Measurements from ENCODE around the gene TNNT1.

TNNT1 gene

GRCh38 chr19:55146078-55146704 is 2.8 kb downstream of the TNNT1 start (continued):
- 0 out of 2 replicates have a peak, but pooled peaks have one; percentile 27 for TF ChIP-seq ZSCAN18 (tag by site-specific recombination; IDR thresholded peaks at IDR 0.05)
- TF ChIP-seq ZNF677 (tag by site-specific recombination; IDR thresholded peaks at IDR 0.05) = no peak
- TF ChIP-seq HOXA7 (CRISPR knock-in tag; IDR thresholded peaks at IDR 0.05; ENCODE audit: borderline replicate concordance) = no peak
- TF ChIP-seq ZNF561 (tag by site-specific recombination; IDR thresholded peaks at IDR 0.05; ENCODE audit: borderline replicate concordance) = 0 out of 2 replicates have a peak, but pooled peaks have one; percentile 15
- TF ChIP-seq ZNF555 (tag by site-specific recombination; conservative IDR thresholded peaks at IDR 0.05) = no peak
- no peak for TF ChIP-seq ZNF239 (tag by site-specific recombination; IDR thresholded peaks at IDR 0.05)
- TF ChIP-seq SP7 (tag by site-specific recombination; IDR thresholded peaks at IDR 0.05) = peak; percentile 23; the same call in 1 of the 2 replicates
- TF ChIP-seq MYNN (tag by site-specific recombination; IDR thresholded peaks at IDR 0.05; ENCODE audit: borderline replicate concordance) = no peak
- no peak for TF ChIP-seq ZNF830 (tag by site-specific recombination; IDR thresholded peaks at IDR 0.05; ENCODE audit: low read depth)
- peak; percentile 6; the same call in 1 of the 2 replicates for TF ChIP-seq GLIS1 (tag by site-specific recombination; IDR thresholded peaks at IDR 0.05)
- peak; percentile 83; the same call in 1 of the 2 replicates for TF ChIP-seq ZBTB7A (tag by site-specific recombination; IDR thresholded peaks at IDR 0.05; ENCODE audit: low read depth)
- no peak for TF ChIP-seq ZFHX2 (tag by site-specific recombination; conservative IDR thresholded peaks at IDR 0.05)
- peak; percentile 28; the same call in 1 of the 2 replicates for TF ChIP-seq ZNF391 (tag by site-specific recombination; IDR thresholded peaks at IDR 0.05; ENCODE audit: borderline replicate concordance, low read depth)
- TF ChIP-seq ZNF571 (tag by site-specific recombination; IDR thresholded peaks at IDR 0.05) = no peak
- TF ChIP-seq ZBTB26 (tag by site-specific recombination; optimal IDR thresholded peaks at IDR 0.05) = peak; percentile 17
- TF ChIP-seq KLF7 (tag by site-specific recombination; IDR thresholded peaks at IDR 0.05; ENCODE audit: borderline replicate concordance) = peak; percentile 54; the same call in 1 of the 2 replicates
- TF ChIP-seq ZNF473 (tag by site-specific recombination; IDR thresholded peaks at IDR 0.05) = no peak
- peak; percentile 17; the same call in 1 of the 2 replicates for TF ChIP-seq ZNF654 (tag by site-specific recombination; IDR thresholded peaks at IDR 0.05; ENCODE audit: low read depth)
- TF ChIP-seq OVOL3 (tag by site-specific recombination; IDR thresholded peaks at IDR 0.05) = no peak
- TF ChIP-seq ZNF211 (tag by site-specific recombination; IDR thresholded peaks at IDR 0.05; ENCODE audit: low read depth) = no peak
- 0 out of 2 replicates have a peak, but pooled peaks have one; percentile 37 for TF ChIP-seq ZNF639 (tag by site-specific recombination; IDR thresholded peaks at IDR 0.05)
- no peak for TF ChIP-seq ZNF341 (tag by site-specific recombination; IDR thresholded peaks at IDR 0.05; ENCODE audit: low read depth)
- no peak for TF ChIP-seq PRDM1 (tag by site-specific recombination; IDR thresholded peaks at IDR 0.05)
- TF ChIP-seq ZNF324 (tag by site-specific recombination; IDR thresholded peaks at IDR 0.05) = no peak
- TF ChIP-seq ZNF112 (tag by site-specific recombination; IDR thresholded peaks at IDR 0.05) = no peak
- peak; percentile 52 for TF ChIP-seq SP3 (tag by site-specific recombination; IDR thresholded peaks at IDR 0.05)
- TF ChIP-seq SCRT2 (tag by site-specific recombination; IDR thresholded peaks at IDR 0.05) = no peak
- no peak for TF ChIP-seq ZNF529 (tag by site-specific recombination; IDR thresholded peaks at IDR 0.05; ENCODE audit: insufficient replicate concordance)
- TF ChIP-seq ZNF221 (tag by site-specific recombination; IDR thresholded peaks at IDR 0.05; ENCODE audit: borderline replicate concordance) = no peak
- TF ChIP-seq KLF9 (tag by site-specific recombination; IDR thresholded peaks at IDR 0.05; ENCODE audit: low read depth) = peak; percentile 8; the same call in 1 of the 2 replicates
- TF ChIP-seq ZBTB21 (tag by site-specific recombination; IDR thresholded peaks at IDR 0.05) = 0 out of 2 replicates have a peak, but pooled peaks have one; percentile 18
- no peak for TF ChIP-seq ZNF18 (tag by site-specific recombination; IDR thresholded peaks at IDR 0.05)
- TF ChIP-seq ZNF148 (tag by site-specific recombination; IDR thresholded peaks at IDR 0.05; ENCODE audit: borderline replicate concordance) = no peak
